SK-N-SH treated with all-trans-retinoic acid at 6 μM for 48 hours (cell line): ENCODE data around the gene PGP.

Experiments used
- ATAC-seq: fragments of 200-7000 bp; cut with Tn5 transposase; 3 replicates; pipeline ENCODE4 v1.9.1; 2020; ENCODE audit warnings: mild to moderate bottlenecking, moderate library complexity
- ARNTL ChIP-seq: fragments of 450-650 bp; formaldehyde crosslinking; IDR thresholded peaks from 2 replicates; pipeline ENCODE4 v1.5.0; 2020; ENCODE audit warnings: low read depth, mild to moderate bottlenecking, moderate library complexity, borderline replicate concordance
- BACH2 ChIP-seq: fragments of 250-450 bp; sonication (Bioruptor Pico); IDR thresholded peaks from 2 replicates; pipeline ENCODE4 v1.9.0; 2021; ENCODE audit warnings: mild to moderate bottlenecking, borderline replicate concordance
- CSDC2 ChIP-seq: fragments of 250-450 bp; sonication (Bioruptor Pico); IDR thresholded peaks from 2 replicates; pipeline ENCODE4 v1.5.0; 2020; ENCODE audit warnings: mild to moderate bottlenecking, moderate library complexity
- ESRRG ChIP-seq: fragments of 250-450 bp; sonication (Bioruptor Pico); IDR thresholded peaks from 2 replicates; pipeline ENCODE4 v1.6.1; 2021; ENCODE audit warnings: mild to moderate bottlenecking
- GLIS3 ChIP-seq: fragments of 250-450 bp; sonication (Bioruptor Pico); IDR thresholded peaks from 2 replicates; pipeline ENCODE4 v1.5.0; 2020; ENCODE audit warnings: mild to moderate bottlenecking, moderate library complexity
- ISL1 ChIP-seq: fragments of 250-450 bp; sonication (Bioruptor Pico); IDR thresholded peaks from 2 replicates; pipeline ENCODE4 v2.1.2; 2022; ENCODE audit warnings: mild to moderate bottlenecking, moderate library complexity
- OSR1 ChIP-seq: fragments of 250-450 bp; sonication (Bioruptor Pico); IDR thresholded peaks from 2 replicates; pipeline ENCODE4 v1.8.0; 2022; ENCODE audit warnings: moderate library complexity, mild to moderate bottlenecking, inconsistent platforms
- PATZ1 ChIP-seq: fragments of 250-450 bp; sonication (Bioruptor Pico); IDR thresholded peaks from 2 replicates; pipeline ENCODE4 v1.8.0; 2020; ENCODE audit warnings: mild to moderate bottlenecking, moderate library complexity, borderline replicate concordance
- POU6F1 ChIP-seq: fragments of 250-450 bp; sonication (Bioruptor Pico); IDR thresholded peaks from 2 replicates; pipeline ENCODE4 v1.8.0; 2021; ENCODE audit warnings: low read depth, mild to moderate bottlenecking, moderate library complexity, borderline replicate concordance
- PPARA ChIP-seq: fragments of 250-450 bp; sonication (Bioruptor Pico); IDR thresholded peaks from 2 replicates; pipeline ENCODE4 v1.5.0; 2020; ENCODE audit warnings: mild to moderate bottlenecking, borderline replicate concordance
- SNAI2 ChIP-seq: fragments of 250-450 bp; sonication (Bioruptor Pico); IDR thresholded peaks from 2 replicates; pipeline ENCODE4 v1.5.0; 2020; ENCODE audit warnings: mild to moderate bottlenecking, moderate library complexity
- TCF4 ChIP-seq: fragments of 250-450 bp; sonication (Bioruptor Pico); IDR thresholded peaks from 2 replicates; pipeline ENCODE4 v1.8.0; 2021; ENCODE audit warnings: mild to moderate bottlenecking, moderate library complexity, borderline replicate concordance
- TOX ChIP-seq: fragments of 250-450 bp; sonication (Bioruptor Pico); IDR thresholded peaks from 2 replicates; pipeline ENCODE4 v1.8.0; 2021; ENCODE audit warnings: mild to moderate bottlenecking, moderate library complexity, borderline replicate concordance
- ZC3H10 ChIP-seq: fragments of 250-450 bp; sonication (Bioruptor Pico); IDR thresholded peaks from 2 replicates; pipeline ENCODE4 v1.5.1; 2021; ENCODE audit warnings: mild to moderate bottlenecking, moderate library complexity
- ZFP3 ChIP-seq: fragments of 250-450 bp; sonication (Bioruptor Pico); IDR thresholded peaks from 2 replicates; pipeline ENCODE4 v1.5.0; 2020; ENCODE audit warnings: mild to moderate bottlenecking, moderate library complexity
- ZFP30 ChIP-seq: fragments of 450-650 bp; formaldehyde crosslinking; IDR thresholded peaks from 2 replicates; pipeline ENCODE4 v1.5.0; 2022; ENCODE audit warnings: mild to moderate bottlenecking, moderate library complexity
- ZNF565 ChIP-seq: fragments of 450-650 bp; formaldehyde crosslinking; conservative IDR thresholded peaks from 2 replicates; pipeline ENCODE4 v1.5.0; 2020; ENCODE audit warnings: low read depth, mild to moderate bottlenecking, moderate library complexity
- ZNF70 ChIP-seq: fragments of 450-650 bp; formaldehyde crosslinking; IDR thresholded peaks from 2 replicates; pipeline ENCODE4 v1.5.0; 2020; ENCODE audit warnings: mild to moderate bottlenecking, moderate library complexity
- ZNF8 ChIP-seq: fragments of 450-650 bp; formaldehyde crosslinking; IDR thresholded peaks from 2 replicates; pipeline ENCODE4 v1.5.0; 2020; ENCODE audit warnings: mild to moderate bottlenecking, moderate library complexity
- TF ChIP-seq, protein P1 (sequence below): fragments of 250-450 bp; sonication (Bioruptor Pico); IDR thresholded peaks from 2 replicates; pipeline ENCODE4 v1.5.1; 2020; ENCODE audit warnings: low read depth, mild to moderate bottlenecking, moderate library complexity
- TF ChIP-seq, protein P2 (sequence below): fragments of 250-450 bp; sonication (Bioruptor Pico); IDR thresholded peaks from 2 replicates; pipeline ENCODE4 v1.5.1; 2021; ENCODE audit warnings: mild to moderate bottlenecking, moderate library complexity
- TF ChIP-seq, protein P3 (sequence below): fragments of 250-450 bp; sonication (Bioruptor Pico); IDR thresholded peaks from 2 replicates; pipeline ENCODE4 v1.5.0; 2020; ENCODE audit warnings: mild to moderate bottlenecking, moderate library complexity

The PGP gene

DNA sequence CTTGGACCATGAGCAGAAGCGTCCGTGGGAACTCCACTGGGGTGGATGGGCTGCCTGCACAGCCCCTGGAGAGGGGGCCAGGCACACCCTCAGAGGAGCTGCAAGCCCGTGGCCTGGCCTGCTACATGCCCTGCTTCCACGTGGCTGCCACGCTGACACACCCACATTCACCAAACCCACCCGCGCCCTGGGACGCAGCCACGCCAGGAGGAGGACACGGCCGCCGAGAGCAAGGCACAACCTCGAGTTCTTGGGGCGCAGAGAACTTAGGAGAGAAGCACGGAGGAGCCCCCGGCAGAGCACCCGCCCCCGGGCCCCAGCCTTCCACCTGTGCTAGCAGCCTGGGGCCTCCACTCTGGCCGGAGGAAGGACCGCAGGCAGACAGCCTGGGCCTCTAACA is 37.1 kb downstream of the PGP start:
- no peak for ATAC-seq
- no peak for TF ChIP-seq POU6F1 (CRISPR knock-in tag)
- TF ChIP-seq ISL1 (CRISPR knock-in tag): no peak
- TF ChIP-seq ZFP3 (CRISPR knock-in tag): no peak
- no peak for TF ChIP-seq CSDC2
- no peak for TF ChIP-seq ZNF70 (CRISPR knock-in tag)
- no peak for TF ChIP-seq GLIS3 (CRISPR knock-in tag)
- no peak for TF ChIP-seq SNAI2
- no peak for TF ChIP-seq BACH2
- TF ChIP-seq ZNF8 (CRISPR knock-in tag): no peak
- TF ChIP-seq ZFP30: no peak
- TF ChIP-seq PPARA (CRISPR knock-in tag): no peak
- TF ChIP-seq ESRRG (CRISPR knock-in tag): no peak
- TF ChIP-seq, protein P1, sequence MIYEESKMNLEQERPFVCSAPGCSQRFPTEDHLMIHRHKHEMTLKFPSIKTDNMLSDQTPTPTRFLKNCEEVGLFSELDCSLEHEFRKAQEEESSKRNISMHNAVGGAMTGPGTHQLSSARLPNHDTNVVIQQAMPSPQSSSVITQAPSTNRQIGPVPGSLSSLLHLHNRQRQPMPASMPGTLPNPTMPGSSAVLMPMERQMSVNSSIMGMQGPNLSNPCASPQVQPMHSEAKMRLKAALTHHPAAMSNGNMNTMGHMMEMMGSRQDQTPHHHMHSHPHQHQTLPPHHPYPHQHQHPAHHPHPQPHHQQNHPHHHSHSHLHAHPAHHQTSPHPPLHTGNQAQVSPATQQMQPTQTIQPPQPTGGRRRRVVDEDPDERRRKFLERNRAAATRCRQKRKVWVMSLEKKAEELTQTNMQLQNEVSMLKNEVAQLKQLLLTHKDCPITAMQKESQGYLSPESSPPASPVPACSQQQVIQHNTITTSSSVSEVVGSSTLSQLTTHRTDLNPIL: no peak
- TF ChIP-seq ZNF565: no peak

GRCh38 chr16:2177101-2177500 is 37.5 kb downstream of the PGP start:
- ATAC-seq: no peak
- TF ChIP-seq ZNF70 (CRISPR knock-in tag) (no peak), POU6F1 (CRISPR knock-in tag) (no peak), CSDC2 (no peak), TOX (CRISPR knock-in tag) (no peak), OSR1 (CRISPR knock-in tag) (no peak), ISL1 (CRISPR knock-in tag) (no peak), ZC3H10 (CRISPR knock-in tag) (no peak), ESRRG (CRISPR knock-in tag) (no peak), PATZ1 (CRISPR knock-in tag) (no peak), ZNF565 (no peak), PPARA (CRISPR knock-in tag) (no peak), ARNTL (CRISPR knock-in tag) (no peak), TCF4 (no peak), ZFP3 (CRISPR knock-in tag) (no peak), ZNF8 (CRISPR knock-in tag) (no peak)
- TF ChIP-seq, protein P2, sequence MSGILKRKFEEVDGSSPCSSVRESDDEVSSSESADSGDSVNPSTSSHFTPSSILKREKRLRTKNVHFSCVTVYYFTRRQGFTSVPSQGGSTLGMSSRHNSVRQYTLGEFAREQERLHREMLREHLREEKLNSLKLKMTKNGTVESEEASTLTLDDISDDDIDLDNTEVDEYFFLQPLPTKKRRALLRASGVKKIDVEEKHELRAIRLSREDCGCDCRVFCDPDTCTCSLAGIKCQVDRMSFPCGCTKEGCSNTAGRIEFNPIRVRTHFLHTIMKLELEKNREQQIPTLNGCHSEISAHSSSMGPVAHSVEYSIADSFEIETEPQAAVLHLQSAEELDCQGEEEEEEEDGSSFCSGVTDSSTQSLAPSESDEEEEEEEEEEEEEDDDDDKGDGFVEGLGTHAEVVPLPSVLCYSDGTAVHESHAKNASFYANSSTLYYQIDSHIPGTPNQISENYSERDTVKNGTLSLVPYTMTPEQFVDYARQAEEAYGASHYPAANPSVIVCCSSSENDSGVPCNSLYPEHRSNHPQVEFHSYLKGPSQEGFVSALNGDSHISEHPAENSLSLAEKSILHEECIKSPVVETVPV (CRISPR knock-in tag): no peak
- TF ChIP-seq, protein P3, sequence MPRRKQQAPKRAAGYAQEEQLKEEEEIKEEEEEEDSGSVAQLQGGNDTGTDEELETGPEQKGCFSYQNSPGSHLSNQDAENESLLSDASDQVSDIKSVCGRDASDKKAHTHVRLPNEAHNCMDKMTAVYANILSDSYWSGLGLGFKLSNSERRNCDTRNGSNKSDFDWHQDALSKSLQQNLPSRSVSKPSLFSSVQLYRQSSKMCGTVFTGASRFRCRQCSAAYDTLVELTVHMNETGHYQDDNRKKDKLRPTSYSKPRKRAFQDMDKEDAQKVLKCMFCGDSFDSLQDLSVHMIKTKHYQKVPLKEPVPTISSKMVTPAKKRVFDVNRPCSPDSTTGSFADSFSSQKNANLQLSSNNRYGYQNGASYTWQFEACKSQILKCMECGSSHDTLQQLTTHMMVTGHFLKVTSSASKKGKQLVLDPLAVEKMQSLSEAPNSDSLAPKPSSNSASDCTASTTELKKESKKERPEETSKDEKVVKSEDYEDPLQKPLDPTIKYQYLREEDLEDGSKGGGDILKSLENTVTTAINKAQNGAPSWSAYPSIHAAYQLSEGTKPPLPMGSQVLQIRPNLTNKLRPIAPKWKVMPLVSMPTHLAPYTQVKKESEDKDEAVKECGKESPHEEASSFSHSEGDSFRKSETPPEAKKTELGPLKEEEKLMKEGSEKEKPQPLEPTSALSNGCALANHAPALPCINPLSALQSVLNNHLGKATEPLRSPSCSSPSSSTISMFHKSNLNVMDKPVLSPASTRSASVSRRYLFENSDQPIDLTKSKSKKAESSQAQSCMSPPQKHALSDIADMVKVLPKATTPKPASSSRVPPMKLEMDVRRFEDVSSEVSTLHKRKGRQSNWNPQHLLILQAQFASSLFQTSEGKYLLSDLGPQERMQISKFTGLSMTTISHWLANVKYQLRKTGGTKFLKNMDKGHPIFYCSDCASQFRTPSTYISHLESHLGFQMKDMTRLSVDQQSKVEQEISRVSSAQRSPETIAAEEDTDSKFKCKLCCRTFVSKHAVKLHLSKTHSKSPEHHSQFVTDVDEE (CRISPR knock-in tag): no peak
- TF ChIP-seq, protein P1: no peak
- TF ChIP-seq, all 23 proteins: peak for 0
